TTC549 (cell line): ENCODE measurements around the gene PRR4.

Experiments
- FAIRE-seq: peaks from 2 replicates; lab custom pipeline; 2012; peaks lifted over from hg19 to GRCh38; lab: Jason Lieb, UNC

Gene PRR4

DNA sequence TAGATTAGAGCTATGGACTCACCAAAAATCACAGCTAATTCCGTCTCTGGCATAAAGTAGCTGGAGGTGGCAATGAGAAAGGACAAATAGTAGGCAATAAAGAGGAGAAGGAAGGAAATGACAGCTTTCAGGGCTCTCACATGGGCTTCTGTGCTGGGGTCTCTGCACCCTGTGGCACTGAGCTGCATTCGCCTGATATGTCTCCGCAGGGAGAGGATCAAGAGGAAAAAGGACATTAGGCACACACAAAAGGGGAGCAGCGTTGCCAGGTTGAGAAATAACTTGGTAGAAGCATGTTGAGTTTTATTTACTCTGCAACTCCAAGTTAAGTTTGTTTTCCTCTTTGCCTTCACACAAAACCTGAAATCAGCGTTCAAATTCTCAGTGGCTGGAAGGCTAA lies 47.5 kb downstream of the PRR4 start:
- FAIRE-seq = no peak
